Measurements from ENCODE around the gene ABCG2.

The ABCG2 gene

DNA sequence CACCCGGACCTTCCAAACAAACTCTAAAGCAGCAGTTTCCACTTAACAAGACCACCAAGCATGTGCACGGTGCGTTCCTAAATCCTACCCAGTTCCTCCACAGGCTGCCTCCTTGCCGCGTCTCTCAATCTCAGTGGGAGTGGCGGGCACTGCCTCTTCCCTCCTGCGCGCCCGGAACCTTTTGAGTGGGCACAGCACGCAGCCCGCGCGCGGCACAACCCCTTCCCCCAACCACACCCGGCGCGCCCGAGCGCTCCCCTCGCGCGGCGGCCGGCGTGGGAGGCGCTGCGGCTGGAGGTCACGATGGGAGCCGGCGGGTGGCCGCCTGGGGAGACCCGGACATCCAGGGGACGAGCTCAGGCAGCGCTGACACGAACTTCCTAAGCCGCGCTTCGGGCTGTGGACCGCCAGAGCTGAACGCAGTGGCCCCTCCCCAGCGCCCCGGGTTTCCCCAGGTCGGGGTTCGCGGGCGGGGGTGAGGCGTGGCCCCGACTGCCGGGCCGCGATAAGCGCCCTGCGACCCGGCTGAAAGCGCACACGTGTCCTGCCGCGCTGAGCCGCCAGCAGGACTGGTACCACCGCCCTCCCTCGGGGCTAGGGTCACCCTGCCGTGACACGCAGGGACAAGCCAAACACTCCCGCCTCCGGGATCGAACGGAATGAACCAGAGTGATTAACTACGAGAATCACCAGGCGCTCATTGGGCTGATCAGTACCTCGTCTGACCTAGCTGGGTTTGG, at the start of gene ABCG2:
Gene ABCG2 (minus strand): TSS at position 151 of the 740 bp plus-strand sequence. CDS start 18,644 bp downstream, outside the sequence.
- peak in 1 of 2 donors; percentile 2 for DNase-seq (ENCODE audit: low read depth in 2 of 2)

- DNase-seq (ENCODE audit: low read depth in 2 of 2) = no peak
These were observed 49.7 kb upstream of the ABCG2 start for GRCh38 chr4:88208156-88208555.

DNA sequence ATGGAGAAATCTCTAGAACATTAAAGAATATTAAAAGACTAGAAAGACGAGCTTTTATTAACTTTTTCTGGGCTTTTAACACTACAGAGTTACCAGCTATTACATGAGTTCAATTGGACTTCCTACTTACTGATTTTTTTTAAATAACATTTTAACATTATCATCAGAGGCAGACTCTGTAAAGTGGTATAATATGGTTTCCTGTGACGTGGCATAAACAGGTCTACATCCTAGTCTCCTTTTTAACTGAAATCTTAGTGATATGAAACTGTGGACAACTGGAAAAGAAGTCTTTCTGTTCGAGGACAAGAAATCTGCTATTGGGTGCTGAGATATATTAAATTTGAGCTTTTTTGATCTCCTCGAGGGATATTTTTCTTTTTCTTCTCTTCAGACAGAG, 48.7 kb upstream of the ABCG2 start:
- no peak for DNase-seq (ENCODE audit: low read depth in 2 of 2)

DNA sequence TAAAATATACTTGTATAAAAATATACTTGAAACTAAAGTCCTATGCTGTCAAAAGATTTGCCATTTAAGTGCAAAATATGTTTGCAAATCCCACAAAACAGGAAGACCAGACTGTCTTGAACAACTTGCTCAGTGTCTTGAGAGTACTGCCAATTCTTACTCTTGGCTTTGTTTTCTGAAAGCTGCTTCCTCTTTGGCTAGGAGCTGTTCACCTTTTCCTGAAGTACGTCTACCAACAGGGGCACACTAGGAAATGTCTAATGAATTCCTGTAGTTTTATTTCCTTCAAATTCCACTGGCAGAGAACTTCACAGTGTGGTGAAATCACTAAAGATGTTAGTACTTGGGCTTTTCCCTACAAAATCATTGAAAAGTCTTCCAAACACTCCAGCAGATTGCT, 46.4 kb upstream of the ABCG2 start:
- no peak for DNase-seq (ENCODE audit: low read depth in 2 of 2)

DNA sequence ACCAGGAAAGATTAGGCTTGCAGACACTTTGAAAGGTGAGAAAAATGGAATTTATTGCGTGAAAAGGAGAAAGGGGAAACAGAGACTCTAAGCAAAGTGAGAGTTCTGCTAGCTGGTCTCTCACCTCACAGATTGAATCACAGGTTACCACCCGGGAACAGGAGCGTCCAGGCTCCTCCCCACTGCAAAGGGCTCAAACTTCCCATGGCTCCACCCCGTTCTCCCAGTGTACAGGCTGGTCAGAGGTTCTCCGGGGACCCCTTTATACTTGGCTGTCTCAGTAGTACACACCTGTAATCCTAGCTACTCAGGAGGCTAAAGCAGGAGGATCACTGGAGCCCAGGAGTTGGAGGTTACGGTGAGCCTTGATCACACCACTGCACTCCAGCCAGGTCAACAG, 44.0 kb upstream of the ABCG2 start:
- DNase-seq (ENCODE audit: low read depth in 2 of 2) = no peak

DNA sequence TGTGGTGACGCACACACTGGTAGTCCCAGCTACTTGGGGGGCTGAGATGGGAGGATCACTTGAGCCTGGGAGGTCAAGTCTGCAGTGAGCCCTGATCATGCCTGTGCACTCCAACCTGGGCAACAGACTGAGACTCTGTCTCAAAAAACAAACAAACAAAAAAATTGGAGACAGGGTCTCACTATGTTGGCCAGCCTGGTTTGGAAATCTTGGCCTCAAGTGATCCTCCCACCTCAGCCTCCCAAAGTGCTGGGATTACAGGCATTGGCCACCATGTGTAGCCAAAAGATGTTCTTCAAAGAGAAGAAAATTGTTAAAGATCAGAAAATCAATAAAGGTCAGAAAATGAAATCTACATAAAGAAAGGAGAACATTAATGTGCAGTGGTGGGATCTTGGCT, 41.7 kb upstream of the ABCG2 start:
- no peak for DNase-seq (ENCODE audit: low read depth in 2 of 2)

DNA sequence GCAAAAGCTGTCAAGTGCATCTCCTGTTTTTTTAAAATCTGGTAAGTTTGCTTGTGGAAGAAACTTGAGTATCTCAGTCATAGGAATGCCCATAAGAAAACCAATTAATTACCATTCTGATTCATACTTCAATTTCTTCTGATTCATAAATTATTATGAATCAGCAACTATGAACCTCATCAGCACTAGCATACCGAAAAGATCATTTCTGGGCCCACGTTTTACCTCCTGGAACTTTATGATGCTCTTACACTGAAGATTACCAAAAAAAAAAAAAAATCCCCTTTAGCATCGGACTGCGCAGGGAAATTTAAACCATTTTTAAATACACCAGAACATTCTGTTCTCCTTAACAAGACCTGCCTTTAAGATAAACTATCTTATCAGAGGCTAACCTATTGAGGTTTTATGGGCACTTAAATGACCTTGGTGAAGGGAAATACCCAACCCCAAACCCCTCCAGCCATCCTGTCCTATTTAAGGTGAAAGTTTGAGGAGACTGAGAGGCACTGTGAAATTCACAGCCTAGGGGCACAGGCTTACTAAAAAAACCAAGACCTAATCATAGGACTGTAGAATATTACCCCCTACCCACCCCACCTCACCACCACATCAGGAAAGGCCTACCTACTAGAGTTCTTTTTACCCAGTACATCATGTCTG, 38.2 kb upstream of the ABCG2 start:
- no peak for DNase-seq (ENCODE audit: low read depth in 2 of 2)

DNA sequence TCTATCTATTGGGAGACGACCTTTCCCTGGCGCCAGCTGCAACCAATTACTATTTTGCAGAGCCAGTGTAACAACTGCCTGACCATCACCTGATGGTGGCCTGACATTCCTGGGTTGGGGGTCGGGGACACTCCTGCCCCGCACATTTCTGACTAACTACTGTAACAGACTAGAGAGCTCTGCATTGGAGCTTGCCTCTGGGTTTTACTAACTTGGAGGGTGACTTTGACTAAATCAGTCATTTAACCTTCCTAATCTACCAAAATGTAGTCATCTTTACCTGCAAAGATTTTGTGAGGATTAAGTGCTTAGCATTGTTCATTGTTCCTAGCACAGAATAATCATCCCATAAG, 37.5 kb upstream of the ABCG2 start:
- no peak for DNase-seq (ENCODE audit: low read depth in 2 of 2)

DNA sequence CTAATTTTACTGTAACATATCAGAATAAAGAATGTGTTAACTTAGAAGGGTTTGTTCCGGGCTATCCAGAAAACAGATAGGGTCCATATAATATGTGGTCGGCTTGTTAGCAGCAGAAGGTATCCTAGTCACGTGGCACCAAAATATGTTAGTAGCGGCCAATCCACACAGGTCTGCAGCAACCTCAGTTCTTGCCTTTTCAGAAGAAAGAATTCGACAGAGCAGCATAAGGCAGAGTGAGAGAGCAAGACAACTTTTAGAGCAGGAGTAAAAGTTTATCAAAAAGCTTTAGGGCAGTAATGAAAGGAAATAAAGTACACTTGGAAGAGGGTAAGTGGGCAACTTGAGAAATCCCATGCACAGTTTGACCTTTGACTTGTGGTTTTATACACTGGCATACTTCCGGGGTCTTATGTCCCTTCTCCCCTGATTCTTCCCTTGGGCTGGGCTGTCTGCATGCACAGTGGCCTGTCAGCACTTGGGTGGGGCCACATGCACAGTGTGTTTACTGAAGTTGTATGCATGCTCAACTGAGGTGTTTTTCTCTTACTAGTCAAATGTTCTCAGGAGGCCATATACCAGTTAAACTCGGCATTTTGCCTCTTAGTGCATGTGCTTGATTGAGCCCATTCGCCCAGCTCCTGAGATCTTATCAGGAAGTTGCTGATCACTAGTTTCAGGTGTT, 37.0 kb upstream of the ABCG2 start:
- no peak for DNase-seq (ENCODE audit: low read depth in 2 of 2)

DNA sequence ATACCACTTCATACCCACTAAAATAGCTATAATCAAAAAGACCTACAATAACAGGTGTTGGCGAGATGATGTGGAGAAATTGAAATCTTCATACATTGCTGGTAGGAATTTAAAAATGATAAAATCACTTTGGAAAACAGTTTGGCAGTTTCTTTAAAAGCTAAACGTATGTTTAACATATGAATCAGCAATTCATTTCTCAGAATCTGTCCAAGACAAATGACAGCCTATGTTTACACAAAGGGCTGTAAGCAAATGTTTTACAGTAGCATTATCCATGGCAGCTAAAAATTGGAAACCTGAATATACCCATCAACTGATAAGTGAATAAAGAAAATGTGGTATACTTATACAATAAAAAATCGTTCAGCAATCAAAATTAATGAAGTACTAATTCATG, 33.0 kb upstream of the ABCG2 start:
- no peak for DNase-seq (ENCODE audit: low read depth in 2 of 2)

- DNase-seq (ENCODE audit: low read depth in 2 of 2) = no peak
These were observed 31.6 kb upstream of the ABCG2 start for GRCh38 chr4:88189881-88190585.

DNA sequence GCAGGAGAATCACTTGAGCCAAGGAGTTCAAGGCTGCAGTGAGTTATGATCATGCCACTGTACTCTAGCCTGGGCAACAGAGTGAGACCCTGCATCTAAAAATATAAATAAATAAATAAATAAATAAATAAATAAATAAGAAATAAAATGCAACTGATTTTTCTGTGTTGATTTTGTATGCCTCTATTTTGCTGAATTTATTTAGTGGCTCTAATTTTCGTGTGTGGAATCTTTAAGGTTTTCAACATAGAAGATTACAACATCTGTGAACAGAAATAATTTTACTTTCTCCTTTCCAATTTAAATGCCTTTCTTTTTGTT, 30.9 kb upstream of the ABCG2 start:
- DNase-seq (ENCODE audit: low read depth in 2 of 2) = no peak

- no peak for DNase-seq (ENCODE audit: low read depth in 2 of 2)
These were observed 30.4 kb upstream of the ABCG2 start for GRCh38 chr4:88188738-88189417.

DNA sequence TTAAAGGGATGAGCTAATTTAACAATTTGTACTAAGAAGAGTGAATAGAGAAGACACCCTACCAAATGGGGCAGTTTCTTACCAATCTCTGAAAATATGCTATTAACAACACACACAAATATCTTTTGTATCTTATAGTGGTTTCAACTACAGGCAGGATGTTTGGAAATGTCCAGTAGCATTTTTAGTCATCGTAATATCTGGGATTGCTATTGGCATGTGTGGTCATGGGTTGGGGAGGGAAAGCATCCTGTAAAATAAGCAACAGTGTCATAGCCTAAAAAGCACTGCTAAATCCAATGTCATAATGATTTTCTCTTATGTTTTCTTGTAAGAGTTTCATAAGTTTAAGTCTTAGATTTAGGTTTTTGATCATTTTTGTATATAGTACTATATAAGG, 29.3 kb upstream of the ABCG2 start:
- no peak for DNase-seq (ENCODE audit: low read depth in 2 of 2)

GRCh38 chr4:88185906-88186305, 27.5 kb upstream of the ABCG2 start:
- DNase-seq (ENCODE audit: low read depth in 2 of 2) = no peak

DNA sequence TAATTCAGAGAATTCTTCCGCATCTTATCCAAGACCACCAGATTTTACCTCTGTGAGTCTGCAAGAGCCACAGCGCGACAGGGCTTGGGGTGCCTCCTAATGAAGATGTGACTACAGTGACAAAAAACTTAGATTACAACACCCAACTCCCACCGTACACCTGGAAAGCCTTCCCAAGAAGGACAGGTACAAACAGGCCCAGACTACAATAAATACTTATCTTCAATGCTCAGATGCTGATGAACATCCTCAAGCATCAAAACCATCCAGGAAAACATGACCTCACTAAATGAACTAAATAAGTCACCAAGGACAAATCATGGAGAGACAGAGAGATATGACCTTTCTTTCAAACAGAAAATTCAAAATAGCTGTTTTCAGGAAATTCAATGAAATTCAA, 20.8 kb upstream of the ABCG2 start:
- no peak for DNase-seq (ENCODE audit: low read depth in 2 of 2)

- DNase-seq (ENCODE audit: low read depth in 2 of 2) = no peak
These were observed 20.3 kb upstream of the ABCG2 start for GRCh38 chr4:88178626-88179231.

DNA sequence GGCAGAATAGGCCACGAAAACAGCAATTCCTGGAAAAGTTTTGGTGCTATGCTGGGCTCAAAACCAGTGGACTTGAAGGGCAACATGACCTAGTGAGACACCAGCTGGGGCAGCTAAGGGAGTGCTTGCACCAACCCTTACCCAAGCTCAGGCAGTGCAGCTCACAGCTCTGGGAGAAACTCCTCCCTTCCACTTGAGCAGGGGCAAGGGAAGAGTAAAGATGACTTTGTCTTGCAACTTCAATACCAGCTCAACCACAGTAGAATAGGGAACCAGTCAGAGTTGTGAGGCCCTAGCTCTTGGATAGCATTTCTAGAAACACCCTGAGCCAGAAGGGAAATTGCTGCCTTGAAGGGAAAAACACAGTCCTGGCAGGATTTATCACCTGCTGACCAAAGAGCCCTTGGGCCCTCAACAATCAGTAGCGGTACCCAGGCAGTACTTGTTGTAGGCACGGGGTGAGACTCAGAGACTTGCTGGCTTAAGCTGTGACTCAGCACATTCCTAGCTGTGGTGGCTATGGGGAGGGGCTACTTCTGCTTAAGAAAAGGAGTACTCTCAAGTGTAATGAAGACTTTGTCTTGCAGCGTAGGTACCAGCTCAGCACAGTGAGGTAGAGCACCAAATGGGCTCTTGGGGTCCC, 19.7 kb upstream of the ABCG2 start:
- no peak for DNase-seq (ENCODE audit: low read depth in 2 of 2)

DNA sequence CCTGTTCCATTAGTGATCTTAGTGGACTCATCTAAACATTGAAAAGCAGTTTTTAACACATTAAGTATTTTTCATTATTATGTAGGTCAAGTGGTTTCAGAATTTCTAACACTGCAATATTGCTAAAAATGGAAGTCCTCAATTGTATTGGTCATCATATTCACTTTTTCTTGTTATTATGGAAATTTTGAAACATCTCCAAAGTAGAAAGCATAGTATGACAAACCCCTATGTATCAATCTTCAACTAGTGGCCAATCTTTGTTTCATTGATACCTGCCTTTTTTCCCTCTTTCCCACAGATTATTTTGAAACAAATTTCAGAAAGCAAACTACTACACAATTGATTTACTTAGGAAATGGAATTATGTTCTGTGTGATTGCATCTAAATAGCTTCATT, 14.5 kb upstream of the ABCG2 start:
- DNase-seq (ENCODE audit: low read depth in 2 of 2) = no peak

- no peak for DNase-seq (ENCODE audit: low read depth in 2 of 2)
These were observed 12.8 kb upstream of the ABCG2 start for GRCh38 chr4:88171206-88171605.

- no peak for DNase-seq (ENCODE audit: low read depth in 2 of 2)
These were observed 10.9 kb upstream of the ABCG2 start for GRCh38 chr4:88169298-88169697.

Measured in stimulated activated CD4-positive, alpha-beta T cell treated with anti-CD3 and anti-CD28 coated beads, Interleukin-1b, Interleukin-23, amount 100 ng/mL, for 1 hour (primary cell).